NCI-H524 treated with DMSO at 0.1 percent for 48 hours (cell line): Measurements from ENCODE around the gene MT1A.

Experiments
- DNase-seq: peaks from one replicate; lab custom pipeline; 2025; lab: John Stamatoyannopoulos, UW

The MT1A gene

DNA sequence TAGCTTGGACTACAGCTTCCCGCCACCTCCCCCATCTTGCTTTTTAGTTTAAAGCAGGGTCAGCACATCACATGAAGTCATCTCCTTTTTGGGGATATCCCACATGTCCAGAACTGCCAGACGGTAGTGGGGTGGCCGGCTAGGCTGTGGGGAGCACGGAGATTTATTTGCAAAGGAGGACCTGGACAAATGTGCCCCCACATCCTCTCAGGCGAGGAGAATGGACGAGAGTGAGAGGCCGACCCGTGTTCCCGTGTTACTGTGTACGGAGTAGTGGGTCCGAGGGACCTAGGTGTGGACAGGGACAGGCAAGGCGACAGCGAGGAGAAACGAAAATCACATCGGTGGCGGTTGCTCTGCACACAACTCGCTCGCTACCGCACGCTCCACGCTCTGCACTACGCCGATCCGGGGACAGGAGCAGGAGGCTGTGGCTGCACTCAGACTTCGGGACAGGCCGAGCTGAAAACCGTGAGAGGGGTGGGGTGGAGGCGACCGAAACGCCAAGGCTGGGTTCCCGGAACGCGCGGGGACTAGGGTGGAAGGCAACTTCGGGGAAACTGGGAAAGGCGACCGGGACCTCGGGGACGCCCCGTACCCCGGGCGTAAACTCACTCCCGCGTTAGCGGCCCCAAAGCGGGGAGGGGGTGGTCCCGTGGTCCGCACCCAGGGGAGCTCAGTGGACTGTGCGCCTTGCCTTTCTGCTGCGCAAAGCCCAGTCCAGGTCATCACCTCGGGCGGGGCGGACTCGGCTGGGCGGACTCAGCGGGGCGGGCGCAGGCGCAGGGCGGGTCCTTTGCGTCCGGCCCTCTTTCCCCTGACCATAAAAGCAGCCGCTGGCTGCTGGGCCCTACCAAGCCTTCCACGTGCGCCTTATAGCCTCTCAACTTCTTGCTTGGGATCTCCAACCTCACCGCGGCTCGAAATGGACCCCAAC lies at the start of gene MT1A:
MT1A (plus strand) TSS at position 853 of the 937 bp plus-strand sequence; CDS start at position 926, 73 bp downstream.
- no peak for DNase-seq

DNA sequence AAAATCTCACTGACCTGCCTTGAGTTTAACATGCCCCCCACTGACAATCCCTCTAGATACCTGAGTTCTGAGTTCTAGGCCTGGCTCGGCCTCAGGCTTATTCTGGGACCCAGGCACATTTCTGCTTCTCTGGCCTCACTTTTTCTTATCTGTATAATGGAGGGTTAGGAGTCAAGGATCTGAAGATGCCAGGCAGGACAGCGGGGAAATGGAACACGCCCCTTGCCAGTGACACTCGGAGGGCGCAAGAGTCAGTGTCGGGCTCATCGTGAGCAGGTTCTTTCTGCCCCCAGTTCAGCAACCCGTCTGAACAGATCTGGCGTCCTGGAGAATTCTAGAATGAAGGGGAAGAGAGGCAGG lies 49.7 kb upstream of the MT1A start:
- DNase-seq: no peak

DNA sequence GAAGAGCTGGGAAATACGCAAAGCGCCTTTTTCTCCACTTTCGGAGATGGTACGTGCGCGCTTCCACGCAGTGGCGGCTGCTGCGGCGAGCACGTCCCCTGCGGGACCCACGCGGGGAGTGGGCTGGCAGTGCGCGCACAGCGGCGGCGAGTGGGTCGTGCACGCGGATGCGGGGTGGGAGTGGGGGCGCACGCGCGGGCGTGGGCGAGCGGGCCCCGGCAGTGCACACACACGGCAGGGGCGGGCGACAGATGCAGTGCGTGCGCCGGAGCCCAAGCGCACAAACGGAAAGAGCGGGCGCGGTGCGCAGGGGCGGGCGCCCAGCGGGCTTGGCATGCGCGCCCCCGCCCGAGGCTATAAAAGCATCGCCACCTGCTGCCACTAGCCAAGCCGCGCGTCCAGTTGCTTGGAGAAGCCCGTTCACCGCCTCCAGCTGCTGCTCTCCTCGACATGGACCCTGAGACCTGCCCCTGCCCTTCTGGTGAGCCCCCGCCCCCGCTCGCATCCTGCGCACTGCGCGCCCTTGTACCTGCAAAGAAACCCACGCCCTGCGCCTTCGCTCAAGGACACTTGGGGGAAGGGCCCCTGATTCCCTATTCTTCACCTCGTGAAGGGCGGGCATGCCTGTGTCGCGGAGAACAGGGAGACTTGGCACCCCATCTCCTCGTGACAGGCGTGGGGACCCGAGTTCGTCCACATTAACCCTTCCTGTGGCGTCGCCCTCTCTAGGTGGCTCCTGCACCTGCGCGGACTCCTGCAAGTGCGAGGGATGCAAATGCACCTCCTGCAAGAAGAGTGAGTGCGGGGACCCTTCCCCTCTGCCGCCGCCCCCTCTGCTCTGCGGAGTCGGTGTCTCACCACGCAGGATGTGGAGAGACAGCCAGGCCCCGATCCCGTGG lies 49.1 kb upstream of the MT1A start, which contains the start of gene MT3:
MT3 (plus strand) TSS at position 388 of the 899 bp plus-strand sequence; CDS start at position 451, 63 bp downstream.
- peak; percentile 40 for DNase-seq

DNA sequence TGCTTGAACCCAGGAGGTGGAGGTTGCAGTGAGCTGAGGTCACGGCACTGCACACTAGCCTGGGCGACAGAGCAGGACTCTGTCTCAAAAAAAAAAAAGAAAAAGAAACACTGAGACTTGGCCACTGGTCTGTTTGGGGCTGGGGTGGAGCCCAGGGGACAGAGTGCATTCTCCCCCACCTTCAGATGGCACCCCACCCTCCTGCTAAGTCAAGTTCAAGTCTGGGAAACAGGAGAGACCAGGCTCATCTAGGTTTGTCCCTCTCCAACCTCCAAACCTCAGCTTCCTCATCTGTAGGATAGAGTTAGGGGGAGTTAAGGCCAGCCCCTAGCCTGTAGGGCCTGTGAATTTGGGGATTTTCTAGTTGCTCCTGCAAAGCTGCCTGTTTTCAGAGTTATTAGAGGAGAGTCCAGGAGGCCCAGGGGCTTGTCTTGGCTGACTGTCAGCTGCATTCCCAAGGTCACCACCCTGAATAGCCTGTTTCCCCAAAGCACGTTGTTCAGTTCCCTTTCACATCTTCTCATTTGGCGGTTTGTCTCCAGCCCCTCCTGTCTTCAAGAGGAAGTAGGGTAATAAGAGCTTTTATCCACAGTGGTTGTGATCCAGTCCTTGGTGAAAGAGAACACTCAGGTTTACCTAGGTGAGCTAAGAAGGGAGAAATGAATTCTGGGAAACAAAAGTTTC lies 46.9 kb upstream of the MT1A start:
- DNase-seq: no peak

DNA sequence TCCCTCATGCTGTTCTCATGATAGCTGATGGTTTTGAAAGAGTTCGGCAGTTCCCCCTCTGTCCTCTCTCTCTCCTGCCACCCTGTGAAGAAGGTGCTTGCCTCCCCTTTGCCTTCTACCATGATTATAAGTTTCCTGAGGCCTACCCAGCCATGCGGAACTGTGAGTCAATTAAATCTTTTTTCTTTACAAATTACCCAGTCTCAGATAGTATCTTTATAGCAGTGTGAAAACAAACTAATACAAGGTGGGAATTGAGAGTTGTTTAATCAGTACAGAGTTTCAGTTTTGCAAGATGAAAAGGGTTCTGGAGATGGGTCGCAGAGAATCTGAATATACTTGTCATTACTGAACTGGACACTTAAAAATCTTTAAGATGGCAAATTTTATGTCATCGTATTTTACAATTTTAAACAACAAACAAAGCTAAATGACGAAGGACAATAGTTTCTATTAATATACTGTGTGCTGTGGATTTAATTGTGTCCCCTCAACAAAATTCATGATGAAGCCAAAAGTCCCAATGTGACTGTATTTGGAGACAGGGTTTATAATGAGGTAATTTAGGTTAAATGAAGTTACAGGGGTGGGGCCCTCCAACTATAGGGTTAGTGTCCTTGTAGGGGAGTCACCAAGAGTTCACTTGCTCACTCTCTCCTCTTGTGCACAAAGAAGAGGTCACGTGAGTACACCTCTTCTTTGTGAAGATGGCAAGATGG lies 44.7 kb upstream of the MT1A start:
- no peak for DNase-seq

DNA sequence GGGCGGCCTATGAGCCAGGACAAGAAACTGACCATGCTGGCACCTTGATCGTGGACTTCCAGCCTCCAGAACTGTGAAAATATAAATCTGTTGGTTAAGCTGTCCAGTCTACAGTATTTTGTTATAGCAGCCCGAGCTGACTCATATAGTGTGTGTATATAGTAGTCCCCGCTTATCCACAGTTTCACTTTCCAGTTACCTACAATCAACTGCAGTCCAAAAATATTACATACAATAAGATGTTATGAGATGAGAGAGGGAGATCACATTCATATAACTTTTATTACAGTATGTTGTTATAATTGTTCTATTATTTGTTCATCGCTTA lies 44.2 kb upstream of the MT1A start:
- no peak for DNase-seq

DNA sequence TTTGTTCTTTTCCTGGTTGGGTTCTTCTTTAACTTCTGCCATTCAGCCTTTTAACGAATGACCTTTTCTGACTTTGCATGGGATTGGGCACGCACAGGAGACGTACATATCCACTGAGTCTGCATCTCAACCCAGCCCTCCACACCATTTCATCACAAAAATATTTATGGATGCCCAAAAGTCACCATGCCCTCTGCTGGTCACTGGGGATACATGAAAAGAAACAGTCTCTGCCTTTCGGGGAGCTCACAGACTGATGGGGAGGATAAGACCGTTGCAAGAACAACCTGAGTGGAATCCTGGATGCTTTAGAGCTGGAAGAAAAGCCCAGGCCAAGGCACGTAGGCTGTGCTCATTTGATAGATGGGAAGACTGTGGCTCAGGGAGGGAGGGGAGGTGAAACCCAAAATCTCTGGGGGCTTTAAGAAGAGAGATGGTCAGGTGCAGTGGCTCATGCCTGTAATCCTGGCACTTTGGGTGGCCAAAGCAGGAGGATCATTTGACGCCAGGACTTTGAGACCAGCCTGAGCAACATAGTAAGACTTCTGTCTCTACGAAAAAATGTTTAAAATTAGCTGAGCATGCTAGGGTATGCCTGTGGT lies 38.0 kb upstream of the MT1A start:
- no peak for DNase-seq

DNA sequence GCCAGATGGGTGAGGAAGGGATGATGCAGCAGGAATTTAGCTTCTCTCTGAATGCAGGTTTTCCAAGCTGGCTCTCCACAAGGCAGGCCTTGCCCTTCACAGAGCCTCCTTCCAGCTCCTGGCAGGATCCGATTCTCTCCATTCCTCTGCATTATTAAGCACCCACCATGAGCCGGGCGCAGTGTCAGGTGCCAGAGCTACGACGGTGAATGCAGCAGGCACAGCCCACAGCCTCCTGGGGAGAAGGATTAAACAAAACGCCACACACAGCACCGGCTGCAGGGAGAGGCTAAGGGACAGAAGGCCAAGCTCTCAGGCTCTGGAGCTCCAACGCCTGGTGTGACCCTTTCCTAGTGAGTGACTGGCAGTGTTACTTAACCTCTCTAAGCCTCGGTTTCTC lies 37.1 kb upstream of the MT1A start:
- DNase-seq: no peak

DNA sequence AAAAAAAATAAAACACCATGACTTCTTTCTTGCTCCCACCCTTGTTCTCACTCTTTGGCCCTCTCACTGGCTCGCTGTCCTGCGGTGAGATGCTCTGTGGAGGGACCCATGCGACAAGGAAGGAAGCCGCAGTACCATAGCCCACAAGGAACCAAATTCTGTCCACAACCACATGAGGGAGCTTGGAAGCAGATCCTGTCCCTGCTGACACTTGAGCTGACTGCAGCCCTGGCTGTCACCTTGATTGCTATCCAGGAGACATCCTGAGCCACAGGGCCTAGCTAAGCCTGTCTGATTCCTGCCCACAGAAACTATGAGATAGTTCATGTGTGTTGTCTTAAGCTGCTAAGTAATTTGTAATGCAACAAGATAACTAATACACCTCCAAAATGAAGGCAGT lies 34.9 kb upstream of the MT1A start:
- no peak for DNase-seq

DNA sequence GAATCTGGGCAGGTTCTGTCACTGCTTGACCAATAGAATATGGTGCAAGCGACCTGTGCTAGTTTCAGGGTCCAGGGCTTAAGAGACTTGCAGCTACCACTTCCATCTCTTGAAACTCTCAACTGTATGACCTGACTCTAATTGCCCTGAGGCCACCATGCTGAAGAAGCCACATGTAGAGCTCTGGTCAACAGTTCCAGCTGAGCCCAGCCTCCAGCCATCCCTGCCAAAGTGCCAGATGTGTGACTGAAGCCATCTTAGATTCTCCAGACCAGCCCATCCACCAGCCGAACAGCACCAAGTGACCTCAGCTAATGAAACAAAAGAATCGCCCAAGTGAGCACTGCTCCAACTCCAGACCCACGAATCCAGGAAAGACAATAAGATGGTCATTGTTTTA lies 33.5 kb upstream of the MT1A start:
- no peak for DNase-seq

DNA sequence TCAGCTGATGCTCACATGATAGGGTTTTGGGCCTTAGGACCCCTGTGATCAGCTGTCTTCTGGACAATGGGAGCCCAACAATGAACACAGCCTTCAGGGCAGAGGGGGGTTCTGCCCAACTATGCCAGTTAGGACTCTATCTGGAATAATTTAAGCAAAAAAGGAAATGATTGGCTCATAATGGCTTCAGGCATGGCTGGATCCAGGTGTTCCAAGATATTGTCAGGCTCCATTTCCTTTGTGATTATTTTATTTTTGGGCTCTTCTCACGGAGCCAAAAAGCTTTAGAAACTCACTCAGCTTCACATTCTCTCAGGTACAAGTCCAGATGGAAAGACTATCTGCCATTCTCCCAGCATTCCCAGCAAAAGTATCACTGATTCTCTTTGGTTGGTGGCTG lies 33.0 kb upstream of the MT1A start:
- DNase-seq: no peak

DNA sequence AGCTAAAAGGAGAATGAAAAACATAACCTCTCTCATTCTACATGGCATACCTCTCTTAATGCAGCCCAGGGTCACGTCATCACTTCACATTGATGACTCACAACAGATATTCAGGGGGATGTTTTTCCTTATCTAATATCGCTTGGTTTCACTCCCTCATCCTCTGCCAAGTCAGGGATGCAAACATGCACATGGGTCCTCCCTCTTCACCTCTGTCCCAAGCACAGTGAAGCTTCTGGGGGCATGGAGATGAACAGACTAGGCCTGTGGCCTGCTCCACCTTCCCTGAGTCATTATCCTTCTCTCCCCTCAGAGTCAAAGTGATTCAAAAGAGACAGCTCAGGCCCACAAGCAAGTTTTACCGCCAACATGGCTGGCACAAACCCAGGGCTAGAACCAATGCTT lies 32.4 kb upstream of the MT1A start:
- DNase-seq: no peak

DNA sequence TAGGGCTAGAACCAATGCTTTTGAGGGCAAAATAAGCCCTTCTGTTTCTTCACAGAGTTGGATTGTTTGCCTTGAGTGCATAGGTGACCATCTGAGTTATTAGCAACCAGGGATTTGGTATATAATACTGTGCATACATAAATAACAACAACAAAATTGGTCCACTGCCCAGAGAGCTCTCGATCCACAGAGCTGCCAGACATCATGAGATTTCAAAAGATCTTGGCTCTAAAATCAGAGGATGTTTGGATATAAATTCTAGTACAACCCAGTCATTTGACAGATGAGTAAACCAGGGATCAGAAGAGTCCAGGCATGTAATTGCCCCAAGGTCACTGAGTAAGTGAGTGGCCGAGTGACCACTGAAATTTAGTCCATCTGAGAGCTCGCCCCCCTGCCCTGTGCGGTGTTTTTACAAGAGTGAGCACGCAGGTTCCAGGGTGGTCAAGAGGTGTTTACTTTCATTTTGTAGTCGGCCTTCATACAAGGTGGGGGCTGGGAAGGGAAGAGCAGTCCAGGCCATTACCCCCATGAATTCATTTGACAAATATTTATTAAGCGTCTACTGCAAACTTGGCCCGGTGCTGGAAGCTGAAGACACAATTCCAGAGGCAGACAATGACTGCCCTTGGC lies 31.9 kb upstream of the MT1A start:
- DNase-seq: no peak

DNA sequence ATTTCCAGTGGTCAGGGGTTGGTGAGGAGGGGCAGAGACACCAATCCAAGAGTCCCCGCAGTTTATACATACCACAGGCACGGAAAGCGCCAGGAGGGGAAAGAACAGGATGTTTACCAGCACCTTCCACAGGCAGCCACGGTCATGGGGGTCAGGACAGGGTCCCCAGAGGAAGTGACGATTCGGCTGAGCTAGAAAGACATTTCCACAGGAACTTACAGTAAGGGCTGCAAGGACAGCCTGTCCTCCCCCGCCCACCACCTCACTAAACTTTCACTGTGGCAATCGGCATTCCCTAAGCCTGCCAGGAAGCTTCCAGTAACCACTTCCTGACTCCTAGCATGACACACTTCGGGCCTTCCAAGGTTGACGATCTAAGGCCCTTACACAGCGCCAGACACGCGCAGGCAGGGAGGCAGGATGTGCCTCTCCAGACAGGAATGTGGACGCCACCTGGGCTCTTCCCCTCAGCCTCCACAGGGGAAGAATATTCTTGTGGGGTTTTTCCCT lies 31.3 kb upstream of the MT1A start:
- DNase-seq: no peak

DNA sequence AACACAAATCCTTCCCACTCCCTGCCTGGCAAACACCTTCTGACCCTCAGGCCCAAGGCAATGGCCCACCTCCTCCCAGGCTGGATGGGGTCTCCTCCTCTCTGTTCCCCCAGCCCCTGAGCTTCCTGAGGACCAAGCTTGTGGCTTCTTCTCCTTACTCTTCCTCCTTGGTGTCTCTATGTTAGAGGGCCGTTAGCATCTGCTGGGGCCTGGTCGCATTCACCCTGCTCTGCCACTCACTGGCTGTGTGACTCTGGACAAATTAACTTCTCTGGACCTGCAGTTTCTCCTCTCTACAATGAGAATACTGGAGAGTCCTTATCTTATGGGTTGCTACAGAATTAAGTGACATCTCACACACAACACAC lies 30.8 kb upstream of the MT1A start:
- no peak for DNase-seq

DNA sequence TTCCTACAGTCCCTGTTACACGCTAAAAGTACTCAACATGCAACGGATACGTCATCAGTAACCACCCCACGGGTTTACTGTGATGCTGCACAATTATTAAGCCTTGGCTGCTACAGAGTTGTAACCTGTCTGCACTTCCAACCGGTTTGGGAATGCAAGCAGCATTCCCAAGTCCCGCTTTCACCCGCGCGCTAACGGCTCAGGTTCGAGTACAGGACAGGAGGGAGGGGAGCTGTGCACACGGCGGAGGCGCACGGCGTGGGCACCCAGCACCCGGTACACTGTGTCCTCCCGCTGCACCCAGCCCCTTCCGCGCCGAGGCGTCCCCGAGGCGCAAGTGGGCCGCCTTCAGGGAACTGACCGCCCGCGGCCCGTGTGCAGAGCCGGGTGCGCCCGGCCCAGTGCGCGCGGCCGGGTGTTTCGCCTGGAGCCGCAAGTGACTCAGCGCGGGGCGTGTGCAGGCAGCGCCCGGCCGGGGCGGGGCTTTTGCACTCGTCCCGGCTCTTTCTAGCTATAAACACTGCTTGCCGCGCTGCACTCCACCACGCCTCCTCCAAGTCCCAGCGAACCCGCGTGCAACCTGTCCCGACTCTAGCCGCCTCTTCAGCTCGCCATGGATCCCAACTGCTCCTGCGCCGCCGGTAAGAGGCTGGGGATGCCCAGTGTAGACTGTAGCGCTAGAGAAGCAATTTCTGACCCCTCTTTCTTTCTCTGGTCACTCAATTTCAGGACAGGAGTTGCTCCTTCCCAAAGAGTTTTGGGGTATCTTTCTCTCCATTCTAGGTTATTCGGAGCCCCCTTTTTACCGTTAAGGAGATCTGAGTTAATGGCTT lies 30.2 kb upstream of the MT1A start, which contains the start of gene MT2A:
MT2A (plus strand) TSS at position 542 of the 833 bp plus-strand sequence; CDS start at position 614, 72 bp downstream.
- peak; percentile 89 for DNase-seq

DNA sequence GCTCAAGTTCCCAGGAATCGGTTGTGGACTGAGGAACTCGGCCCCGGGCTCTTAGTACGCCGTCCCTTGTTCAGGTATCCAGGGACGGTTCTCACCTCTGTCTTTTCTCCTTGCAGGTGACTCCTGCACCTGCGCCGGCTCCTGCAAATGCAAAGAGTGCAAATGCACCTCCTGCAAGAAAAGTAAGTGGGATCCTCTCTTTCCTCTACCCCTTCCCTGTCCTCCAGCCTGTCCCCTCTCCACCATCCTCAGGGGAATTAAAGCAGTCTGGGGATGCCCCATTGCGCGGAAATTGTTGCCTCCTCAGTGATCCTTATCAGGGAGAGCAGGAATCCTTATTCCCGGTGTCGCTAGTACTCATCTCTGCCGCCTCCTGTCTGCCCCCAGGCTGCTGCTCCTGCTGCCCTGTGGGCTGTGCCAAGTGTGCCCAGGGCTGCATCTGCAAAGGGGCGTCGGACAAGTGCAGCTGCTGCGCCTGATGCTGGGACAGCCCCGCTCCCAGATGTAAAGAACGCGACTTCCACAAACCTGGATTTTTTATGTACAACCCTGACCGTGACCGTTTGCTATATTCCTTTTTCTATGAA lies 29.5 kb upstream of the MT1A start:
- peak; percentile 39 for DNase-seq

DNA sequence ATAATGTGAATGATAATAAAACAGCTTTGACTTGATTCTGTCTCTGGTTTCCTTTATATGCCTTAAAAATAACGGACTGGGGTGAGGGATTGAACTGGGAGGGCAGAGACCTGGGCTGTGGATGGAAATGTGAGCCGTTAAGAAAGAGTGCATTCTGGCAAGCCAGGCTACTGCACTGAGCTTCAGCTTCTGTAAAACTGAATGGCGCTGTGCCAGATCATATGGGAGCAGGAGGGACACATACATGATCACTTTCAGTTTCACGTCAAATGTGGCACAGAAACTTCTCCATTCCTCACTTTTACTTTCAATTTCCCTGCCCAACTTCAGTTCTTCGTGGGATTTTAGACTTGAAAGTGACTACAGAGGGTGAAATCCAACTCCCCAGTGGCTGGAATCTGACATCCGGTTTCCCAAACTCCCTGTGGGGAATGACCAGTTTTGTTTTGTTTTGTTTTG lies 29.0 kb upstream of the MT1A start:
- DNase-seq: no peak

DNA sequence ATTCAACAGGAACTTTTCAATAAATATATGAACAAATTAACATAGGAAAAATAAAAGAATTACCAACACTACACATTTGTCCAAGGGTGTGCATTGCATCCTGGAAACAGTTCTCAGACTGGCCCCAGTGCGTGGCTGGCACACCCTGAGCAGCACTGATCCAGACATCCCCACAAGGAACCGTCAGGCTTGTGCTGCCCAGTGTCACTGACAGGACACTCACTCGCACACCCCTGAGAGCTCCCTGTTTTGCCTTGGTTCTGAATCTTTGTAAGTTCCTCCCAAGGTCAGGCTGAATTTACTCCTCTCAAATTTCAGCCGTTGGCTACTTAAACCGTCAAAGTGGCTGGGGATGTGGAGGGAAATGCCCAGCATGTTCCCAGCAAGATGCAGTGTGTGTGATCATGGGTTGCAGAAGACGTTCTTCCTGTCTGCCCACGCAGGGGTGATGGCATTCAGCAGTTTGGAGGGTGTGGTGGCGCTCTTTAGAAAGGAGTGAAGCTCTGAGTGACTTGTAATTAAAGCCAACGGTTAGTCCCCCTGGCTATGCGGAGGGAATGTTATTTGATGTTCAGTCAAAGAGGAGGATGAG lies 28.4 kb upstream of the MT1A start:
- DNase-seq: no peak
